ENCODE results near the gene COX8A.

The COX8A gene

GRCh38 chr11:63938479-63939396 is 35.7 kb upstream of the COX8A start, which contains the start of gene NAA40:
NAA40 (plus strand) TSS chr11:63939002; CDS start chr11:63939097, 95 bp downstream.
- no peak for TF ChIP-seq EZH2 (IDR thresholded peaks at IDR 0.05; ENCODE audit: borderline replicate concordance, low read length)
- TF ChIP-seq, protein P1, sequence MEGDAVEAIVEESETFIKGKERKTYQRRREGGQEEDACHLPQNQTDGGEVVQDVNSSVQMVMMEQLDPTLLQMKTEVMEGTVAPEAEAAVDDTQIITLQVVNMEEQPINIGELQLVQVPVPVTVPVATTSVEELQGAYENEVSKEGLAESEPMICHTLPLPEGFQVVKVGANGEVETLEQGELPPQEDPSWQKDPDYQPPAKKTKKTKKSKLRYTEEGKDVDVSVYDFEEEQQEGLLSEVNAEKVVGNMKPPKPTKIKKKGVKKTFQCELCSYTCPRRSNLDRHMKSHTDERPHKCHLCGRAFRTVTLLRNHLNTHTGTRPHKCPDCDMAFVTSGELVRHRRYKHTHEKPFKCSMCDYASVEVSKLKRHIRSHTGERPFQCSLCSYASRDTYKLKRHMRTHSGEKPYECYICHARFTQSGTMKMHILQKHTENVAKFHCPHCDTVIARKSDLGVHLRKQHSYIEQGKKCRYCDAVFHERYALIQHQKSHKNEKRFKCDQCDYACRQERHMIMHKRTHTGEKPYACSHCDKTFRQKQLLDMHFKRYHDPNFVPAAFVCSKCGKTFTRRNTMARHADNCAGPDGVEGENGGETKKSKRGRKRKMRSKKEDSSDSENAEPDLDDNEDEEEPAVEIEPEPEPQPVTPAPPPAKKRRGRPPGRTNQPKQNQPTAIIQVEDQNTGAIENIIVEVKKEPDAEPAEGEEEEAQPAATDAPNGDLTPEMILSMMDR (IDR thresholded peaks at IDR 0.05; ENCODE audit: low read length) = no peak
- peak within 1 kb of the TSS; percentile 100 for H3K4me2 ChIP-seq (ENCODE audit: low read length)
- H3K9me2 ChIP-seq (ENCODE audit: low read depth, low read length) = no peaks in the 10 kb centered on the region
- H4K20me1 ChIP-seq (ENCODE audit: insufficient read depth, low read length) = no peaks in the 10 kb centered on the region
- H3K4me3 ChIP-seq (ENCODE audit: low read depth, low read length, poor library complexity, severe bottlenecking) = peak within 1 kb of the TSS; percentile 96
- no peaks in the 10 kb centered on the region for H3K9me3 ChIP-seq (ENCODE audit: low read length)
- H3K9ac ChIP-seq (ENCODE audit: low read length) = peak within 1 kb of the TSS; percentile 95
- no peaks in the 10 kb centered on the region for H3K27me3 ChIP-seq (ENCODE audit: insufficient read depth, low read length)
- H3K36me3 ChIP-seq (ENCODE audit: insufficient read depth, low read length) = peaks cover 14% of the 10 kb centered on the region; the same call in 1 of the 2 replicates
- no peaks in the 10 kb centered on the region for H3F3A ChIP-seq (ENCODE audit: insufficient read depth, low read length)
- peak within 1 kb of the TSS; percentile 88 for H2AFZ ChIP-seq (ENCODE audit: low read length)
- peaks cover 19% of the 10 kb centered on the region for H3K79me2 ChIP-seq (ENCODE audit: insufficient read depth, low read length)
- H3K4me1 ChIP-seq (ENCODE audit: insufficient read depth, low read length, severe bottlenecking) = peaks cover 29% of the 10 kb centered on the region
- H3K27ac ChIP-seq (ENCODE audit: low read depth, low read length, poor library complexity, severe bottlenecking) = peak within 1 kb of the TSS; percentile 75

DNA sequence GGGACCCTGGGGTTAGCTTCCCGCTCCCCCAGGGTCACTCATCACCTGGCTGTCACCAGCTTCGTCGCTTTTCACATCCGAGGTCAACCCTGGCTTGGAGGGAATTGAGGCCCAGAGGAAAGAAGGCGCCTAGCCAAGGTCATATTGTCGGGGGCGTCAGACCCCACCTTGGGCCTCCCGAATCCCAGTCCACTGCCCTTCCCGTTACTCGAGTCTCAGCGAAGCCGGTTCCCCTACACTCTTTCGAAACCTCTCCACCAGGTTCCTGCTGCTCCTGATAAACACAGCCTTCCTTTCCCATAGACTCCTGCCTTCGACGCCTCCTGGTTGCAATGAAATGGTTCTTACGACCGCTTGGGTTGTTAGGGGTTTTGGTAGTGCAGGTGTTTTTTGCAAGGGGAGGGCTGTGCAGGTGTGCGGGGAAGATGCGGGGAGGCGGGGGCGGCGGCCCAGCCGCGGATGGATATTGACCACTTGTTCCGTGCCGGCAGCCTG is 35.0 kb upstream of the COX8A start:
- H4K20me1 ChIP-seq (ENCODE audit: insufficient read depth, low read length) = no peaks in the 10 kb centered on the region
- no peak for TF ChIP-seq EZH2 (IDR thresholded peaks at IDR 0.05; ENCODE audit: borderline replicate concordance, low read length)
- H3K9me2 ChIP-seq (ENCODE audit: low read depth, low read length) = no peaks in the 10 kb centered on the region
- peak overlapping the region; percentile 95 for H3K9ac ChIP-seq (ENCODE audit: low read length)
- peak overlapping the region; percentile 65 for H3K27ac ChIP-seq (ENCODE audit: low read depth, low read length, poor library complexity, severe bottlenecking)
- H3K36me3 ChIP-seq (ENCODE audit: insufficient read depth, low read length) = peaks cover 18% of the 10 kb centered on the region; the same call in 1 of the 2 replicates
- no peak overlapping the region for H2AFZ ChIP-seq (ENCODE audit: low read length)
- H3K4me1 ChIP-seq (ENCODE audit: insufficient read depth, low read length, severe bottlenecking) = peaks cover 29% of the 10 kb centered on the region
- no peaks in the 10 kb centered on the region for H3F3A ChIP-seq (ENCODE audit: insufficient read depth, low read length)
- peak overlapping the region; percentile 96 for H3K4me3 ChIP-seq (ENCODE audit: low read depth, low read length, poor library complexity, severe bottlenecking)
- H3K27me3 ChIP-seq (ENCODE audit: insufficient read depth, low read length) = no peaks in the 10 kb centered on the region
- peaks cover 23% of the 10 kb centered on the region for H3K79me2 ChIP-seq (ENCODE audit: insufficient read depth, low read length)
- no peaks in the 10 kb centered on the region for H3K9me3 ChIP-seq (ENCODE audit: low read length)
- H3K4me2 ChIP-seq (ENCODE audit: low read length) = peak overlapping the region; percentile 89

DNA sequence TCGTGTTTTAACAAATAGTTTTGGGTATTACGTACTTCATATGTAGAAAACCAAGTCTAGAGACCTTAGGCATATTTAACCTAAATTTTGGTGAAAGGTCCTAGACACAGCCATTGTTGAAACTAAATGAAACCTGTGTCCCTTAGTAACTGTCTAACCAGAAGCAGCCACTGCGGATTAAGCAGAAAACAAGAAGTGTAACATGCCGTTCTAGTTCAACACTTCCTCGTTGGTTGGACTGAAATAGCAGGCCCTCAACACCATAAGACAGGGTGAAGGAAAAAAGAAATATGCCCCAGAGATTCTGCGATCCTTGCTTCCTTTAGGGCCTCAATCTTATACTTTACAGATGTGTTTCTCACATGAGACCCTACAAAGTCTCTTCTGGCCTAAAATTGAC is 33.6 kb upstream of the COX8A start:
- TF ChIP-seq, protein P1 (IDR thresholded peaks at IDR 0.05; ENCODE audit: low read length) = no peak
- TF ChIP-seq EZH2 (IDR thresholded peaks at IDR 0.05; ENCODE audit: borderline replicate concordance, low read length) = no peak
- Histone ChIP-seq H4K20me1 (ENCODE audit: insufficient read depth, low read length) (no peaks in the 10 kb centered on the region), H3K4me1 (ENCODE audit: insufficient read depth, low read length, severe bottlenecking) (peaks cover 37% of the 10 kb centered on the region), H3K36me3 (ENCODE audit: insufficient read depth, low read length) (peaks cover 18% of the 10 kb centered on the region; the same call in 1 of the 2 replicates), H3K9me2 (ENCODE audit: low read depth, low read length) (no peaks in the 10 kb centered on the region), H3F3A (ENCODE audit: insufficient read depth, low read length) (no peaks in the 10 kb centered on the region), H3K9ac (ENCODE audit: low read length) (peak overlapping the region; percentile 95; the same call in 1 of the 2 replicates), H2AFZ (ENCODE audit: low read length) (no peak overlapping the region), H3K27me3 (ENCODE audit: insufficient read depth, low read length) (no peaks in the 10 kb centered on the region), H3K4me2 (ENCODE audit: low read length) (peak overlapping the region; percentile 89), H3K79me2 (ENCODE audit: insufficient read depth, low read length) (peaks cover 23% of the 10 kb centered on the region), H3K4me3 (ENCODE audit: low read depth, low read length, poor library complexity, severe bottlenecking) (peak overlapping the region; percentile 96), H3K9me3 (ENCODE audit: low read length) (no peaks in the 10 kb centered on the region), H3K27ac (ENCODE audit: low read depth, low read length, poor library complexity, severe bottlenecking) (peak overlapping the region; percentile 65)

Data from OCI-LY1 (cell line).